PFSK-1 (cell line): ENCODE measurements around the gene TRRAP.

Source experiments
- POLR2AphosphoS5 ChIP-seq: IDR thresholded peaks from 2 replicates; pipeline ENCODE4 v1.6.1; 2012; ENCODE audit warnings: low read depth, mild to moderate bottlenecking, control low read depth, low read length, moderate library complexity
- SIN3A ChIP-seq: IDR thresholded peaks from 2 replicates; pipeline ENCODE4 v1.6.1; 2012; ENCODE audit warnings: mild to moderate bottlenecking, low read length, moderate library complexity, borderline replicate concordance; ENCODE audit not compliant: insufficient read depth
- TAF1 ChIP-seq: IDR thresholded peaks from 2 replicates; pipeline ENCODE4 v1.6.1; 2012; ENCODE audit warnings: low read length, control low read depth, borderline replicate concordance; ENCODE audit not compliant: insufficient read depth

- TF ChIP-seq POLR2AphosphoS5 (no peak), TAF1 (no peak), SIN3A (no peak)
Observed at GRCh38 chr7:98836811-98837629, 41.3 kb upstream of the TRRAP start.
